Measurements from ENCODE around the gene PTPN9.

DNA sequence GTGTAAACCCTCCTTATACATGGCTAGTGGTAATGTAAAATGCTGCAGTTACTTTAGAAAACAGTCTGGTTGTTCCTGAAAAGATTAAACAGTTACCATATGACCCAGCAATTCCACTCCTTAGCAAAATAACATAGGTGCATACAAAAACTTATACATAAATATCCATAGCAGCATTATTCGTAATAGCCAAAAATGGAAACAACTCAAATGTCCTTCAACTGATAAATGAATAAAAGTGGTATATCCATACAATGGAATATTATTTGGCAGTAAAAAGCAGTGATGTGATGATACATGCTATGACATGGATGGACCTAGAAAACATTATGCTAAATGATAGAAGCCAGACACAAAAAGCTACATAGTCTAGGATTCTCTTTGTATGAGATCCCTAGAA is 96.0 kb downstream of the PTPN9 start:
- TF ChIP-seq LEF1 (IDR thresholded peaks at IDR 0.05; ENCODE audit: borderline replicate concordance), result no peak
- TF ChIP-seq SUZ12 (IDR thresholded peaks at IDR 0.05), result no peak
- TF ChIP-seq SP1 (IDR thresholded peaks at IDR 0.05), result no peak
- TF ChIP-seq FOXA1 (IDR thresholded peaks at IDR 0.05), result no peak
- TF ChIP-seq NFRKB (IDR thresholded peaks at IDR 0.05), result no peak
- TF ChIP-seq ARNT (IDR thresholded peaks at IDR 0.05), result no peak
- no peak for TF ChIP-seq ELF4 (IDR thresholded peaks at IDR 0.05)

Data from HEK293T (cell line).